ENCODE results near the gene CT45A2.
"Not testable (repeated sequence)": the region's sequence is repeated elsewhere in the genome, so short reads cannot be mapped to it uniquely, and the experiment has no call there.

- not testable (repeated sequence) for TF ChIP-seq CTCF (IDR thresholded peaks at IDR 0.05; ENCODE audit: poor library complexity, severe bottlenecking); REST (IDR thresholded peaks at IDR 0.05; ENCODE audit: borderline replicate concordance); TAF1 (IDR thresholded peaks at IDR 0.05; ENCODE audit: low read depth); EZH2 (IDR thresholded peaks at IDR 0.05; ENCODE audit: borderline replicate concordance, insufficient read depth, low read length, poor library complexity, severe bottlenecking); EP300 (conservative IDR thresholded peaks at IDR 0.05; ENCODE audit: poor library complexity, severe bottlenecking); POLR2AphosphoS5 (IDR thresholded peaks at IDR 0.05); SMC3 (conservative IDR thresholded peaks at IDR 0.05; ENCODE audit: poor library complexity); RAD21 (conservative IDR thresholded peaks at IDR 0.05); MXI1 (conservative IDR thresholded peaks at IDR 0.05; ENCODE audit: poor library complexity, severe bottlenecking)
Observed at GRCh38 chrX:135837180-135837579, 17.4 kb upstream of the CT45A2 start, which contains the start of gene CT45A7.
